GM18526 (cell line): Measurements from ENCODE around the gene EPS8.

ENCODE experiments used
- POLR2A ChIP-seq: IDR thresholded peaks from 3 replicates; pipeline ENCODE4 v1.6.1; 2011; ENCODE audit not compliant: insufficient read length; ENCODE audit errors: extremely low read depth

EPS8 gene

GRCh38 chr12:15811214-15812127 is 22.3 kb upstream of the EPS8 start:
- TF ChIP-seq POLR2A: no peak

GRCh38 chr12:15808652-15809051 is 19.5 kb upstream of the EPS8 start:
- no peak for TF ChIP-seq POLR2A

GRCh38 chr12:15808250-15808649 is 19.1 kb upstream of the EPS8 start:
- TF ChIP-seq POLR2A: no peak

GRCh38 chr12:15806826-15807225 is 17.6 kb upstream of the EPS8 start:
- TF ChIP-seq POLR2A: no peak

DNA sequence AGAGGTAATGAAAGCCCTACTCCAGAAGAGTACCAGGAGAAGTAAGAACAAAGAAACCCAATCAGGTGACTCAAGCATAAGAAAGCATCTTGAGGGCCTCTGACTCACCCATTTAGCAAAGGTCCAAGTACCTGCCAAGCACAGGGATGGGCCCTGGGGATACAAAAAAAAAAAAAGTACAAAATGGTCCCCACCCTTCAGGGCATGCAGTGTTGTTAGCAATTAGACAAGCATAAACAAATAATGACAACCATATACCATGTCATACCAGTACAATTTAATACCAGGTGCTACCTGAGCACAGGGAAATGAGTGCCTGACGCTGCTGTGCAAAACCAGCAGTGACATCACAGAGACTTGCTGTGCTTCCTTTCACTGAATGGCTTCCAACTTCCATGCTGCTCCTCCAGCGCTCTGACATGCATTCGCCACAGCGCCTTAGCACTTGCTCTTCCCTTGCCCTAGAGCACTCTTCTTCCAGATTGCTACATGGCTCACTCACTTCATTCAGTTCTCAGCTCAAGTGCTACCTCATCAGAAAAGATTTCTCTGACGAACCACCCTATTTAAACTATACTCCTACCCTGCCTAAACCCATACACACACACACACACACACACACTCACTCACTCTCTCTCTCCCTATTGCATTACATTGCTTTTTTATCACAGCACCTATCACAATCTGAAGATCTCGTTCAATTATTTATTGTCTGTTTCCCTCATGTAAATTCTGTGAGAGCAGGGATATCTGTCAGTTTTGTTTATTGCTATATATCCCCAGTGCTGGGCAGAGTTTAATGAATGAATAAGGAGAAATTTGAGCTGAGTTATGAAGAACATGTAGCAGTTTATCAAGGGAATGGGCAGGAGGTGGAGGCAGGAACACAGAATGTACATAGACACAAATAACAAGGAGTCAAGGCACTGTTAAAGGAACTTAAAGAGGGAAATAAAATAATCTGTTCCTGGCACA is 12.9 kb upstream of the EPS8 start:
- no peak for TF ChIP-seq POLR2A

DNA sequence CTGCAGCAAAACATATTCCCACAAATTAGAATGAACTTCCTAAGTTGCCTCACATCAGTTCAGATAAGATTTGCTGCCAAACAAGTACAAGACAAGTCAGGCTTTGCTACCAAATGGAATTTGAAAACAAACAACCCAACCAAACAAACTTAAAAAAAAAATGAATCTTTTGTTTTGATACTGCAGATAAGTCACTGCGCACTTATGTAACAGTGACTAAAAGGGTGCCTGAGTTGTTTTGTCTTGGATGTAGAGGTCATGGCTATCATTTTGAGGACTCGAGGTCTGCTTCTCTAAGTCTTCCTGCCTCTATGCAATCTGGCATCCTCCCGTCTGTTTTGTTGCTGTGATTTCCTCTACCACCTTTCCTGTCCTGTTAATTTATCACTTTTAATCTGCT is 11.1 kb upstream of the EPS8 start:
- TF ChIP-seq POLR2A: no peak

DNA sequence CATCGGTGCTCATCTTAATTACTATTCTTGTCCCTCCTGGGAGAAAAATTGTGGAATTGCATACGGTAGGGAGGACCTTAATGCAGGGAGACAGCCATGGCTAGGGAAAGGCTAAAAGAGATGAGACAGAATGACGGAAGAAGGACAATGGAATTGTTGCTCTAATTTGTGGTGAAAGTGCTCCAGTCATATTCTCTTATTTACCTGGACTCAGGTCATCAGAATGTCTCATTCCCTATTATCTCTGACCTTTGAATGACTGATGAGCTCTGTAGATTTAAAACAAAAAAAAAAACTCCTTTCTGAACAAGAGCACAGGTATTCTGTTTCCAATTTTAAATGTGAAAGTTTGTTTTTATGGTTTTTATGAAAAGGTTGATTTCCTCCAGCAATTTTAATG is 8.6 kb upstream of the EPS8 start:
- TF ChIP-seq POLR2A: no peak

- TF ChIP-seq POLR2A: no peak
These were observed 7.4 kb upstream of the EPS8 start for GRCh38 chr12:15796493-15797141.

DNA sequence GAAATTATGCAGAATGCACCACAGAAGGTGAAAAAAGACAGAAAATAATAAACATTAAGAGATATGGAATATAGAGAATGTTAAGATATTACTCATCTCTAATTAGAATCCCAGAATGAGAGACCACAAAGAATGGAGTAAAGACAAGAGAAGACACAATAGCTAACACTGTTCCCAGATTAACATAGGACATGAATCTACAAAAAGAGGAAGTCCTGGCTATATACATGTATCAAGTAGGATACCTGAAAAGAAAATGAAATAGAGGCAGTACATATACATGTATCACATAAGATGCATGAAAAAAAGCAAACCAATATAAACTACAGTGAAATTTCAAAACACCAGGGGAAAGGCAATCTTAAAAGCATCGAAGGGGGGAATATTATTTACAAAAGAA is 5.6 kb upstream of the EPS8 start:
- no peak for TF ChIP-seq POLR2A

GRCh38 chr12:15794196-15794595 is 5.0 kb upstream of the EPS8 start:
- no peak for TF ChIP-seq POLR2A

GRCh38 chr12:15788233-15789219 is 662 bp downstream of the EPS8 start:
- TF ChIP-seq POLR2A: no peak

- no peak for TF ChIP-seq POLR2A
These were observed 1.4 kb downstream of the EPS8 start for GRCh38 chr12:15787778-15788177.

DNA sequence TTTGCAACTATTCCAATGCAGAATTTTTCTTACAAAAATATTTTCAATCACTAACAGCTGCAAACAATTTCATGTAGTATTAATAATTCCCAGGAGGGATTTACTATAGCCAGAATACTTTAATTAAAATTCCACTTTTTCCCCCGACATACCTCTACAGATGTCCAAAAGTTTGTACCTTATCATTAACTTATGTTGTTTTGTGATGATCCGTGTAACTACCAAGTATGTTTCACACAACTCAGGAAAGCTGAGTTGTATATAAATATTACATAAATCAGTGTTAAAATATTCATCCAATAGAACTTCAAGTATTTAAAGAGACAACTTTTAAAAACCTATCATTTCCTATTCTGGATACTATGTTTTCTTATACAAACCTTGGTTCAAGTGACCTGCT is 2.4 kb downstream of the EPS8 start:
- TF ChIP-seq POLR2A: no peak

DNA sequence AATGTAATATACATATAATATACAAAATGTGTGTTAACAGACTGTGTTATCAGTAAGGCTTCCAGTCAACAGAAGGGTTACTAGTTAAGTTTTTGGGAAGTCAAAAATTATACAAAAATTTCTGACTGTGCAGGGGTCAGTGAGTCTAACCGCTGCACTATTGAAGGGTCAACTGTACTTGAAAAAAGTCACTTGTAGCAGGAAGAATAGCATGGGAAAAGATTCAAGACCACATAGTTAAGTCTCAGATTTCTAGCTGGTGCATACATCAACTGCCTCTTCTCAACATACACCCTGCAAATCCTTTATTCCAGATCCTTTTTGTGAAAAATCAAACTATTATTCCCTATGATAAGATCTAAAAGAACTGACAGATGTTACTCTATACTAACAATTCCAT is 5.9 kb downstream of the EPS8 start:
- no peak for TF ChIP-seq POLR2A
